ENCODE results near the gene AFF3. TPM values are rescaled to one million over a fixed set of nuclear protein-coding genes. Genes with fewer than 3 reads are reported as not detected.

AFF3 gene
- total RNA-seq, 1 experiment from 2014 or later, result not detected

GRCh38 chr2:99544608-99545007, 597.8 kb downstream of the AFF3 start:
- H3K27me3 Mint-ChIP-seq (ENCODE audit: unreplicated experiment), result peaks cover 56% of the 10 kb centered on the region
- no peaks in the 10 kb centered on the region for H3K4me1 Mint-ChIP-seq (ENCODE audit: low read depth, unreplicated experiment)
- TF ChIP-seq CTCF (IDR thresholded peaks at IDR 0.05; ENCODE audit: unreplicated experiment), result no peak
- H3K9me3 Mint-ChIP-seq (ENCODE audit: low read depth, unreplicated experiment), result no peaks in the 10 kb centered on the region
- DNase-seq, result no peak
- no TSS peak for BruUV-seq (replicated peaks)
- intact Hi-C loops (cut with micrococcal nuclease; ENCODE audit: unreplicated experiment), result no loop called here
- H3K27ac Mint-ChIP-seq (ENCODE audit: unreplicated experiment), result no peak overlapping the region
- no peak overlapping the region for H3K4me3 Mint-ChIP-seq (ENCODE audit: low read depth, unreplicated experiment)
- CTCF ChIA-PET, result no interaction called here
- no peaks in the 10 kb centered on the region for H3K36me3 Mint-ChIP-seq (ENCODE audit: insufficient read depth, unreplicated experiment)

- H3K36me3 Mint-ChIP-seq (ENCODE audit: insufficient read depth, unreplicated experiment), result no peaks in the 10 kb centered on the region
- no peak overlapping the region for H3K27ac Mint-ChIP-seq (ENCODE audit: unreplicated experiment)
- no TSS peak for BruUV-seq (replicated peaks)
- no peak for DNase-seq
- no peak for TF ChIP-seq CTCF (IDR thresholded peaks at IDR 0.05; ENCODE audit: unreplicated experiment)
- CTCF ChIA-PET, result no interaction called here
- no peak overlapping the region for H3K4me3 Mint-ChIP-seq (ENCODE audit: low read depth, unreplicated experiment)
- H3K4me1 Mint-ChIP-seq (ENCODE audit: low read depth, unreplicated experiment), result no peaks in the 10 kb centered on the region
- H3K9me3 Mint-ChIP-seq (ENCODE audit: low read depth, unreplicated experiment), result no peaks in the 10 kb centered on the region
- intact Hi-C loops (cut with micrococcal nuclease; ENCODE audit: unreplicated experiment), result no loop called here
- peaks cover 43% of the 10 kb centered on the region for H3K27me3 Mint-ChIP-seq (ENCODE audit: unreplicated experiment)
These were observed 599.1 kb downstream of the AFF3 start for GRCh38 chr2:99543247-99543646.

GRCh38 chr2:99537910-99538485, 604.4 kb downstream of the AFF3 start:
- intact Hi-C loops (cut with micrococcal nuclease; ENCODE audit: unreplicated experiment), result no loop called here
- Mint-ChIP-seq H3K36me3 (ENCODE audit: insufficient read depth, unreplicated experiment) (no peaks in the 10 kb centered on the region), H3K4me1 (ENCODE audit: low read depth, unreplicated experiment) (no peaks in the 10 kb centered on the region), H3K9me3 (ENCODE audit: low read depth, unreplicated experiment) (no peaks in the 10 kb centered on the region), H3K27ac (ENCODE audit: unreplicated experiment) (no peak overlapping the region), H3K27me3 (ENCODE audit: unreplicated experiment) (peaks cover 19% of the 10 kb centered on the region), H3K4me3 (ENCODE audit: low read depth, unreplicated experiment) (no peak overlapping the region)
- TF ChIP-seq CTCF (IDR thresholded peaks at IDR 0.05; ENCODE audit: unreplicated experiment), result no peak
- no peak for DNase-seq
- BruUV-seq (replicated peaks), result no TSS peak
- CTCF ChIA-PET, result no interaction called here

GRCh38 chr2:99524056-99524455, 618.3 kb downstream of the AFF3 start:
- no peak for DNase-seq
- intact Hi-C loops (cut with micrococcal nuclease; ENCODE audit: unreplicated experiment), result no loop called here
- Mint-ChIP-seq H3K4me1 (ENCODE audit: low read depth, unreplicated experiment) (no peaks in the 10 kb centered on the region), H3K27ac (ENCODE audit: unreplicated experiment) (no peak overlapping the region), H3K9me3 (ENCODE audit: low read depth, unreplicated experiment) (no peaks in the 10 kb centered on the region), H3K27me3 (ENCODE audit: unreplicated experiment) (peaks cover 31% of the 10 kb centered on the region), H3K4me3 (ENCODE audit: low read depth, unreplicated experiment) (no peak overlapping the region), H3K36me3 (ENCODE audit: insufficient read depth, unreplicated experiment) (no peaks in the 10 kb centered on the region)
- TF ChIP-seq CTCF (IDR thresholded peaks at IDR 0.05; ENCODE audit: unreplicated experiment), result no peak
- CTCF ChIA-PET, result no interaction called here
- BruUV-seq (replicated peaks), result no TSS peak

Measured in Calu3 (cell line).